Stimulated activated CD4-positive, alpha-beta T cell treated with anti-CD3 and anti-CD28 coated beads, TNF-alpha, amount 100 ng/mL, for 4 hours (primary cell): ENCODE measurements around the gene MORN1.

ENCODE experiments used
- DNase-seq, 3 experiments: peaks; one replicate each; pipeline ENCODE4 v3.0.0-alpha.2; 2020; ENCODE audit warnings: low read depth in 3 of 3

The MORN1 gene

DNA sequence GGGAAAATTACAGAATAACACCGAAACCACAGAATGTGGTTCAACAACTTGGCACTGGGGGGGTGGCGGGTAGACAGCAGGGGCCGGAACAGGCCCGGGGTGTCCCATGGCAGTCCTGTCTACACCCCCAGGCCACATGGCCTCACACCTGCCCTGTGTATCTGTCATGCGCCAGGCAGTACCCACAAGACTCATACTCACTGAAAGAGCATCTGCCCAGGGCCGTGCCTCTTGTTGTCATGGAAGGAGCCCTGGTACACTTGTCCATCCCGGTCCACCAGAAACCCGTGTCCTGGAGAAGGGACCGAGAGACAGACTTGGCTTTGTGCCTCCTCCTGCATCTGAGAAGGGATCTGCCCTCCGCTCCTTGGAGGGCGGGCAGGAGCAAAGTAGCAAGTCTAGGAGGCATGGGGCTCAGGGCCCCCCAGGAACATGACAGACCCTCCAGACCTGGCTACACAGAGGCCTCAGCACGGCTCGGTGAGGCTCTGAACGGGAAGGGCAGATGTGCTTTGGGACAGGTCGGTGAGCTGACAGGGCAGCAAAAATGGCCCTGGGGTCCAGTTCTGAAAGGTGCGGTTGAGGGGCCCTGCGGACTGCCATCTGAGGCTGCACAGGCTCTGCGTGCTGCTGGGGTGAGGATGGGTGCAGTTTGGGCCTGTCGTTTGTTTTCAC, 5.6 kb downstream of the MORN1 start:
- DNase-seq, result no peak

DNA sequence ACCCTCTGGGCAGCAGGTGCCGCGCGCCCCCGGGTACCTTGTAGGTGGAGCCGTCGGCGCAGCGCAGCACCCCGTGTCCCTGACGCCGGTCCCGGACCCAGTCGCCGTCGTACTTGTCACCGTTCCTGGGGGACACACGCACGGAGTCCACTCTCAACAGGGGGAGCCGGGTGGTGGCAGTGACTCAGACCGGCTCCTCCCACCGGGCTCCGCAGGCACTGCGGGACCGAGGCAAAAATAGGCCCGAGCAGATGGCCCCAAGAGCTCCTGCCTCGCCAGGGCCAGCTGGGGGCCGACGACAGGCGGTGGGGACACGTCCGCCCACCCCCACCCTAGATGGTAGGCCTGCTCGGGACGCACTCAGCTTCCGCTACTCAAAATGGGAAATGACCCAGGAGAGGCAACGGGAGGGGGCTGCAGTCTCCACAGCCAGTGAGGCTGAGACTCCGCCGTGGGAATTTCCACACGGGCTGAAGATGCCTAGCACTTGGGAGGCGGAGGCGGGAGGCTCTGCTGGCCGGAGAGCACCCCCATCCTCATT, 6.3 kb downstream of the MORN1 start:
- no peak for DNase-seq

GRCh38 chr1:2384130-2384860, 7.1 kb downstream of the MORN1 start:
- no peak for DNase-seq

DNA sequence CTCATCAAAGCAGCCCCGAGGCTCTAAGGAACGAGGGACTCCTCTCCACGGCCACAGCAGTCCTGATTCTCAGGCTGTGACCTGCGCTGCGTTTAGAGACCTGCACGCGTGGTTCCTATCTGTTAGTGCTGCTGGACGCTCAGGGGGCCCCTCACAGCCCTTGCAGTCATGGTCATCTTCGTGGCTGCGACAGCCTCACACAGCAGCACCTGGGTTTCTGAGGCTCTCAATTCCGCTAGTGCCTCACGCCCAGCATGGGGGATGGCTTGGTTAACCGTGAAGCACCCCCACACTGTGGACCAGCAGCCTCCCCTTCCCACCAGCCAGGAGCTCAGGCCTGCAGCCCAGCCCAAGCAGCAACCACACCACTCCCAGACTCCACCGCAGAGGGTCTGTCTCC, 7.8 kb downstream of the MORN1 start:
- DNase-seq, result no peak

DNA sequence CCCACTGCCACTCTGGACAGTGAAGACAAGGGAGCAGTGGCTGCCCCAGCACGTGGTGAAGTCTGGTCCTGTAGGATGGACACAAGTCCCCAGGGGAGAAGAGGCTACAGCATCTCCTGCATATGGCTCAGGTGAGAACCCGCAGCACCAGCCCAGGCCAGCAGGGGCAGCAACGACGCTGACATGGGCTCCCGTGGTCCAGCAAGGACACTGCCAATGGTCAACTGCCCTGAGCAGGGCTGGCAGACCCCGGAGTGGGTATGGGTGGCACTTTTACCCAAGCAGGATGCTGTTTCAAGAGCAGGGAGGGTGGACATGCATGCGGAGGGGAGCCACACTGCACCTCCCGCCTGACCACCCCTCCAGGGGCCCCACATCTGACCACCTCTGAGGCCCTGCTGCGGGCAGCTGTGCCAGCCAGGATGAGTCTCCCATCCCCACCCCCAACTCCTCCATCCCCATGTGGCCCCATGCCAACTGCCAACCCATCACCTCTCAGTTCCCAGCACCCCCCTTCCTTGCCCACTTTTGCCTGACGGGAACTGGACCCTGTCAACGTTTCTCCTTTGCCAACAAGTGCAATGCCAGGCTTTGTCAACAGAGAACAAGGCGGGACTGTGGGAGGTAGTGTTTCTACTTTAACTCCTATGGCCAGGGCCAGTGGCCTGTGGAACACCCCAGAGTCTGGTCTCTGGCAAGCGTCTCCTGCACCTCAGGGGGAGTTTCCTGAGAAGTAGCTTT, 8.6 kb downstream of the MORN1 start:
- no peak for DNase-seq

DNA sequence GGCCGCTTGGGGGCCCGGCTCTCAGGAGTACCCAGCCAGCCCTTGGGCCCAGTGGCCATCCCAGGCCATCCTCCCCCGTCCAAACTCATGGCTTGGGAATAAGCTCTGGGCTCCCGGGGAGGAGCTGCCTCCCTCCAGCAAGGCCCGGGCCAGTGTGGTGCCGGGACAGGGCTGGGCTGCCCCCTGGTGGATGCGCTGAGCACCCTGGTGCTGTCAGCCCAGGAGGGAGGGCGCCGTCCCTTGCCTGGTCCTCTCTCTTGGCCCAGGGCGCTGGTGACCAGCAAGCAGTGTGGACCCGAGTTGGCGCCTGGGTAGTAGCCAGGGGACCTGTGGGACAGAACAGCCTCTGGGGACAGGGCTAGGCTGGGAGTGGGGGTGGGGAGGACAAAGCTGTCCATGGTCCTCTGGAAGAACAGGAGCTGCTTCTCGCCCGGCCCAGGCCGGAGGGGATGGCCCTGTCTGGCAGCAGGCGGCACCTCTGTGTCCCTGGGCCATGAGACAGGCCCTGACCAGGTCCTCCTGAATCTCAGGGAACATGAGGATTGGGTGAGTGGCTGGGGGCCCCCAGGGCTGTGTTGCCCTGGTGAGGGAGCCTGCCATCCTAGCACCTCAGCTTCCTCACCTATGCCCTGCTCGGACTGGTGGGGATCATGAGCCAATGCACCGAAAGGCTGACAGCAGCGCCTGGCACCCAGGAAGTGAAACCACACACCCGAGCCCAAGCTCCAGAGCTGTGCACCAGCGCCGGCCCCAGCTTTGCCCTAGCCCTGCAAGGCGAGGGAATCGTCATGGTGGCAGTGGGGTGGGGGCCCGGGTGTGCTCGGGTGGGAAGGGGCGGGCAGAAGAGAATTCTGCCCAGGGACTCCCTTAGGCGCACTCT, 9.4 kb downstream of the MORN1 start:
- peak; percentile 48 to 69 (median 56) for DNase-seq

- DNase-seq, result no peak
These were observed 10.3 kb downstream of the MORN1 start for GRCh38 chr1:2380816-2381591.

- DNase-seq, result no peak
These were observed 11.5 kb downstream of the MORN1 start for GRCh38 chr1:2379733-2380404.

- no peak for DNase-seq
These were observed 12.2 kb downstream of the MORN1 start for GRCh38 chr1:2378956-2379732.

GRCh38 chr1:2378441-2378851, 12.9 kb downstream of the MORN1 start:
- no peak for DNase-seq

- no peak for DNase-seq
These were observed 13.5 kb downstream of the MORN1 start for GRCh38 chr1:2377751-2378440.

DNA sequence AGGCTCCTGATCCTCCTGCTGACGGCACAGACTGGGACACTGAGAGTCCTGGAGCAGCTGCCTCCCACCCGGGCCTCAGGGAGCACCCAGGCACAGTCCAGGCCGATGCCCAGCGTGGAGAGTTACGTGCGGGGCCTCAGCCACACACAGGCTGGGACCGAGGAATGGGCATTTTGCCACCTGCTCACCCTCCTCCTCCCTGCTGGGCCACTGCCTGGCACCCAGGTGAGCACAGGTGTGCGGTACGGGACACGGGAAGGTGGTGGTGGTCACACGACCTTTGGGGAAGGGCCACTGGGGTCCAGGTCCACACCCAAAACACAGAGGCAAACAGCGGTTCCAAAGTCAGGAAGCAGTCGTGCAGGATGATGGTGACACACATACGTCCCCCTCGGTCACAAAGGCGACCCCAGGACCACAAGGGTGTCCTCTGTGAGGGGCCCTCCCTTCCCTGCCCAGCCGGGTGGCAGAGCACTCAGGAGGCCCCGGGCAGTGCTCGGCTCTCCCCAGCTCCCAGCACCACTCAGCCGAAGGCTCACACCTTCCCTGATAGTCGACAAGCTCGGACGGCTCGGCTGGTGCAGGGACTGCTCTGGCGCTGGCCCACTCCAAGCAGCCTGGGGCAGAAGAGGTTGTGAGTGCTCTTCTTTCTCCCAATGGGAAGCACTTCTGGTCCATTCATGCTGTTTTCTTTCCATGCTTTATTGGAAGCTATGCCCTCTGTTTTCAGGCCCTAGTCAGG, 14.3 kb downstream of the MORN1 start:
- DNase-seq, result no peak

- no peak for DNase-seq
These were observed 15.1 kb downstream of the MORN1 start for GRCh38 chr1:2376261-2376741.

DNA sequence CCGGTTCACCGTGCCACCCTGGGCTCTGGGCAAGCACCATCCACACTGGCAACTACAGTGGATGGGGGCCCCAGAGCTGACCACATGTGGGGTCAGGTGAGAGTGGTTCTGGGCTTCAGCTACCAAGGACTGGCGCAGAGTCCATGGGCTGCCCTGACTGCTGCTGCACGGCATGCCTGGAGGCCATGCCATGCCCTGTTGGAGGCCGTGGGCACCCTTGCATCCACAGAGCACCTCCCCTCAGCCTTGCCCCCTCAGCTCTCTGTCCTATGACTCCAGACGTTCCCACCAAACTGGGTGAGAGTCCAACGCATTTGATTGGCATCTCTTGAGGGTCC, 15.5 kb downstream of the MORN1 start:
- DNase-seq, result no peak

GRCh38 chr1:2375246-2375922, 16.0 kb downstream of the MORN1 start:
- DNase-seq, result no peak

DNA sequence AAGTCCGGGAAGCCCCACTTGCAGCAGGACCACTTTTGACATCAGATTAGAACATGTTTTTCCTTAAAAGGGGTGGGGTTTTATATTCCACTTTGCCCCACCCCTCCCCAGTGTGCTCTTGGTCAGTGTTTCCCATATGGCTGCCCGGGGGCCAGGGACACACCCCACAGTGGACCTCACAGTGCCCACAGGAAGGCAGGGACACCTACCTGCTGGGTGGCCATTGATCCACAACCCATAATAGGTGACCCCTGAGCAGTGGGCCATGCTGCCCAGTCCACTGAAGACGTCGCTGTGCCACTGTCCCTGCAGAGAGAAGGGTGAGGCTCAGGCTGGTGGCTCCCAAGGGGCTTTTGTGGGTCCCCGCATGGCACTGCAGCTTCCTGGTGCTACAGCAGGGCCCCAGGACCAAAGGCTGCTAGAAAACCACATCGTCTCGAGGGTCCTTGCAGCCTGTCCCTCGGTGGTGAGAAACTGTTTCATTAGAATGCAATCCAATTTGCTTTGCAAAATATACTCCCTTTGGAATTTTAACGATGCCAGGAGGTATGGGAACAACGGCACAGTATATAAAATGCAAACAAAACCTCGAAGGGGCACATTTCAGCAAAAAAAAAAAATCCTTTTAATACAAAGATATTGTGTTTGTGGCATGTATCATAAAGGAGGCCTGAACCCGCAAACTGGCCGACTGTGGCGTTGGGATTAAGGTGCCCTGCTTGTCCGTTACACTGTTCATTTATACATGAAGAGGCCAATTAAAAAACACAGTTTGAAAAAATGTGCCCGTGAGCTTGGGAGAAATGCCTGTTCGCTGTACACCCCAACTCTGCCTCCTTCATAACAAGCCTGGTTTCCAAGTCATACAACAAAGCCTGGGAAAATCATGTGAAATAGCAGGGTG, 16.9 kb downstream of the MORN1 start:
- DNase-seq, result no peak
